GM04504 (cell line): ENCODE results near the gene STX1A.

Source experiments
- DNase-seq: peaks from one replicate; pipeline ENCODE4 v3.0.0-alpha.2; 2012; ENCODE audit warnings: low read depth

STX1A gene

GRCh38 chr7:73649576-73649975, 69.9 kb downstream of the STX1A start:
- no peak for DNase-seq
